HG03097 (cell line): ENCODE measurements around the gene FURIN.
"Not testable (repeated sequence)": the region's sequence is repeated elsewhere in the genome, so short reads cannot be mapped to it uniquely, and the experiment has no call there.

Source experiments
- ATAC-seq: cut with Tn5 transposase; IDR thresholded peaks from one replicate; pipeline ENCODE4 v1.9.1; 2021; ENCODE audit not compliant: unreplicated experiment, low FRiP score

The FURIN gene

GRCh38 chr15:90881978-90882721, 13.8 kb downstream of the FURIN start:
- no peak for ATAC-seq

DNA sequence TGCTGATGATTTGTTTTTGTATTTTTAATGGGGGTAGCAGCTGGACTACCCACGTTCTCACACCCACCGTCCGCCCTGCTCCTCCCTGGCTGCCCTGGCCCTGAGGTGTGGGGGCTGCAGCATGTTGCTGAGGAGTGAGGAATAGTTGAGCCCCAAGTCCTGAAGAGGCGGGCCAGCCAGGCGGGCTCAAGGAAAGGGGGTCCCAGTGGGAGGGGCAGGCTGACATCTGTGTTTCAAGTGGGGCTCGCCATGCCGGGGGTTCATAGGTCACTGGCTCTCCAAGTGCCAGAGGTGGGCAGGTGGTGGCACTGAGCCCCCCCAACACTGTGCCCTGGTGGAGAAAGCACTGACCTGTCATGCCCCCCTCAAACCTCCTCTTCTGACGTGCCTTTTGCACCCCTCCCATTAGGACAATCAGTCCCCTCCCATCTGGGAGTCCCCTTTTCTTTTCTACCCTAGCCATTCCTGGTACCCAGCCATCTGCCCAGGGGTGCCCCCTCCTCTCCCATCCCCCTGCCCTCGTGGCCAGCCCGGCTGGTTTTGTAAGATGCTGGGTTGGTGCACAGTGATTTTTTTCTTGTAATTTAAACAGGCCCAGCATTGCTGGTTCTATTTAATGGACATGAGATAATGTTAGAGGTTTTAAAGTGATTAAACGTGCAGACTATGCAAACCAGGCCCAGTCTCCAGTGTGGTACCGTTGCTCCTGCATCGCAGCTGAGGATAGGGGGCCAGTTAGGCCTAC, 14.6 kb downstream of the FURIN start:
- ATAC-seq = no peak

DNA sequence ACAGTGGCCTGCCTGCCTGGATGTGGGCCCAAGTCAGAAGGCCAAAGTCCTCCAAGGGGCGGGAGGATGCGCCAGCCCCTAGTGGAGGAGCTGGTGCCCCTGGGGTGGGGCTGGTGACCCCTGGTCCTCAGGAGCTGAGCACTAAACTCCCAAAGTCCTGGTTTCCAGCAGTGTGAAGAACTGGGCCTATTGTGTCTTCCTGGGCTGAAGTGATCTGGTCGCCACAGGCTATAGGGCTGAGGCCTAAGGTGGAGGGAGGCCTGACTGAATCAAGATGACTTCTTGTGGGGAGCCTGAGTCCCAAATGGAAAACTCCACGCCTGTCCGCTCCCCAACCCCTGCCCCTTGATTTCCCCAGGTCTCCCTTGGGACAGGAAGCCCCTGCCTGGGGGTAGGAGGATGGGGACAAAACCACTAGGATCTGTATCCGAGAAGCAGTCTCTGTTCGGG, 15.2 kb downstream of the FURIN start:
- ATAC-seq = no peak

DNA sequence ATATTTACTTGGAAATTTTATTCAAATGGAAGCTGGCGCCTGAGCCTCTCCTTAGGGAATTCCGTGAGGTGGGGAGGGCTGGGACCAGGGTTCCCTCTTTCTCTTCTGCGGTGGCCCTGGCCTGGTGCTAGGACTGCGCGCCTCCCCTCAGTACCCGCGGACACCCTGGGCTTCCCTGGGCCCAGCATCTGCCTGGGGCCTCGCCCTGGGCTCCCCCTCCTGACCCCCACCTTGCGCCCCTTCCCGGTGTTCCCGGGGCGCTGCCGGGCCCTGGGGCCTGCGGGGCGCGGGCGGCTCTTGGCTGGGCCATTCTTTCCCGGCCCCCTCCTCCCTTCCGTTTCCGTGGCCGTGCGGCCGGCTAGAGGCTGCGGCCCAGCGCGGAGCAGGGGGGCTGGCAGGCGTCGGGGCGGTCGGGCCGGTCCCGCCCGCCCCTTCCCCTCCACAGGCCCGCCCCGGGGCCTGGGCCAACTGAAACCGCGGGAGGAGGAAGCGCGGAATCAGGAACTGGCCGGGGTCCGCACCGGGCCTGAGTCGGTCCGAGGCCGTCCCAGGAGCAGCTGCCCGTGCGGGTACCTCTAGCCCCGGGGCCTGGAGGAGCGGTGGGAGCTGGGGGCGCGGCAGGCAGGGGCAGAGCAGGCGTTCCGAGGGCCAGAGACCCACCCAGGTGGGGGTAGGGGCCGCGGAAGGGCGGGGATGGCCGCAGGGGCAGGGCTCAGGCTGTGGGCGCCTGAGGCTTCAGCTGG, 15.8 kb downstream of the FURIN start, which contains the start of gene FES:
Gene FES, plus strand, starts transcription at position 529 of the 743 bp plus-strand sequence. CDS start 542 bp downstream, outside the sequence.
- ATAC-seq = no peak

- ATAC-seq = no peak
Measured at GRCh38 chr15:90884719-90885431, 16.5 kb downstream of the FURIN start.

DNA sequence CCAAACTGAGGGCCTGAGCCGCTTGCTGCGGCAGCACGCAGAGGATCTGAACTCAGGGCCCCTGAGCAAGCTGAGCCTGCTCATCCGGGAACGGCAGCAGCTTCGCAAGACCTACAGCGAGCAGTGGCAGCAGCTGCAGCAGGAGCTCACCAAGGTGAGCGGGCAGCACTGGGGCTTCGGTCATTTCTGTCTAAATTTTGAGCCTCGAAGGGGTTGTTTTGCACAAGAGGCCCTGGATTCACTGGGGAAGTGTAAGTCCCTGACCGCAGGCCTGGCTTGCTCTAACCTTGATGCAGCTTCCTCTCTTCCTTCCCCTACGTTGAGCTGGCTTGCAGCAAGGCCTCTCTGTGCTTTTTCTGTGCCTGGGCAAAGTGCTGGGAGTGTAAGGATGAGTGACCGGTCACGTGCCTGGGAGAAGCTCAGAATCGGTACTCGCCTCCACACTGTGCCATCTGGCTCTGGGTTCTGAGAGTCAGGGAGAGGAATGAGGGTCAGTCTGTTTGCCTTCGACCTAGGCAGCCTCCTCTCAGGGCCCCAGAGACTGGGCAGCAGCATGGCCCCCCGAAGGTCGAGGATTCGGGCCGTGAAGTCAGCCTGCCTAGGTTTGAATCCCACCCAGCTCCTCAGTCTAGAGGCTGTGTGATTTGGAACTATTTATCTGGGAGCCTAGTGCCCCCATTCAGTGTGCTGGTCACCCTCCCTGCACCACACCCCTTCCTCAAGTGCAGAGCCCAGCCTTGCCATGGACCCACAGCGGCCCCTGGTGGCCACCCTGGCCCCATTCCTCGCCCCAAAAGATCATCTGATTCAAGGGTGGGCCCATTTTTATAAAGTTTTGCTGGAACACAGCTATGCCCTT, 17.3 kb downstream of the FURIN start:
- ATAC-seq = no peak

GRCh38 chr15:90886291-90886614, 17.9 kb downstream of the FURIN start:
- ATAC-seq = no peak

DNA sequence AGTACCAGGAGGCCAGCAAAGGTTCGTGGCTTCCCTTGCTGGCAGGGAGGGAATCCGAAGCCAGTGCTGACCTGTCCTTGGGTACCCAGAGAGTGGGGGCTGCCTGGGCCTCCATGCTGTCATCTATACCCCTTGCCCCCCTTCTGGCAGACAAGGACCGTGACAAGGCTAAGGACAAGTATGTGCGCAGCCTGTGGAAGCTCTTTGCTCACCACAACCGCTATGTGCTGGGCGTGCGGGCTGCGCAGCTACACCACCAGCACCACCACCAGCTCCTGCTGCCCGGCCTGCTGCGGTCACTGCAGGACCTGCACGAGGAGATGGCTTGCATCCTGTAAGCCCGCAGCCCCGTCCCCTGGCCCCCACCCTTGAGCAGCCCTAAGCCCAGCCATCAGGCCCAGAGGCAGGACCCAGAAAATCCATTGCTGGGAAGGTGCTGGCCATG, 18.7 kb downstream of the FURIN start:
- ATAC-seq = no peak

DNA sequence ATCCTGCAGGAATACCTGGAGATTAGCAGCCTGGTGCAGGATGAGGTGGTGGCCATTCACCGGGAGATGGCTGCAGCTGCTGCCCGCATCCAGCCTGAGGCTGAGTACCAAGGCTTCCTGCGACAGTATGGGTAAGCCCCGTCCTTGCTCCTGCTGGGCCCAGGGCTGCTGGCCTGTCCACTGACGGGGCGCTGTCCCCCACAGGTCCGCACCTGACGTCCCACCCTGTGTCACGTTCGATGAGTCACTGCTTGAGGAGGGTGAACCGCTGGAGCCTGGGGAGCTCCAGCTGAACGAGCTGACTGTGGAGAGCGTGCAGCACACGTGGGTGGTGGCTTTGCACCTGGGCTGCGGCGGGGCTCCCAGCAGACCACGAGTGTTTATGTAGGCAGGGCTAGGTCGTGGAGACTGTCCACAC, 20.9 kb downstream of the FURIN start:
- ATAC-seq = no peak

- ATAC-seq = no peak
Measured at GRCh38 chr15:90889736-90890456, 21.5 kb downstream of the FURIN start.

- ATAC-seq = no peak
Measured at GRCh38 chr15:90890839-90891238, 22.5 kb downstream of the FURIN start.

GRCh38 chr15:90891346-90891949, 23.1 kb downstream of the FURIN start:
- ATAC-seq = no peak

DNA sequence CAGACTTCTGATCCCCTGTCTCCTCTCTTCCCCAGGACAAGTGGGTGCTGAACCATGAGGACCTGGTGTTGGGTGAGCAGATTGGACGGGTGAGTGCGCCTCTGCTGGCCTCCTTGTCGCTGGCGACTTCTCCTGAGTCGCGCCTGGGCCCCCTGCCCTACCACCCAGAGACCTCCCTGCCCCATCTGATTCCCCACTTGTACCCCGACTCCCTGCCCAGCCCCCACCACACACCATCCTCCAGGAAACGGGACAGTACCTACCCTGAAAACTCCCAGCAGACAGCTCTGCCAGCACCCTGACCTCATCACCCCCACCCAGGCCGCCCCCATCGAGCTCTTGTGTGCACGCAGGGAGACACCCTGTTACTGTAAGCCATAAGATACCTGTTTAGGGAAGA, 23.6 kb downstream of the FURIN start:
- ATAC-seq = no peak

DNA sequence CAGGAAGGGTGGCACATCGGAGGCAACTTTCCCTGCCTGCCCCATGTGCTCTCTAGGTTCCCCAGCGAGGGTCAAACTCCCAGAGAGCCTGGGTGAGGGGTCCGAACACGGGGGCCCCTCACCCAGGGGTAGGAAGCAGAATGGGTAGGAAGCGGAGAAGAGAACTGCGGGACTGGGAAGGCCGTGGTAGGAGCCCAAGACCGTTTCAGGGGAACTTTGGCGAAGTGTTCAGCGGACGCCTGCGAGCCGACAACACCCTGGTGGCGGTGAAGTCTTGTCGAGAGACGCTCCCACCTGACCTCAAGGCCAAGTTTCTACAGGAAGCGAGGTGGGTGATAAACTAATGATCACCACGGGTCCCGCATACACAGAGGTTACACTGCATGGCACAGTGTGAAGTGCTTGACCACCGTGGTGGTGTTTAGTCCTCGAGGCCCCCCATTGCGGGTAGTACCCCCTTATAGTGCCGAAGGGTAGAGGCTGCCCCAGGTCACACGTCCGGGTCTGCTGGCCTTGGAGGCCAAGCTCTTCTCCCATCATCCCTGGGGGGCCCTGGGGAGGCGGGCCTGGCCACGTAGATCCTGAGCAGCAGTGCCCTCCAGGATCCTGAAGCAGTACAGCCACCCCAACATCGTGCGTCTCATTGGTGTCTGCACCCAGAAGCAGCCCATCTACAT, 24.2 kb downstream of the FURIN start:
- ATAC-seq = no peak

DNA sequence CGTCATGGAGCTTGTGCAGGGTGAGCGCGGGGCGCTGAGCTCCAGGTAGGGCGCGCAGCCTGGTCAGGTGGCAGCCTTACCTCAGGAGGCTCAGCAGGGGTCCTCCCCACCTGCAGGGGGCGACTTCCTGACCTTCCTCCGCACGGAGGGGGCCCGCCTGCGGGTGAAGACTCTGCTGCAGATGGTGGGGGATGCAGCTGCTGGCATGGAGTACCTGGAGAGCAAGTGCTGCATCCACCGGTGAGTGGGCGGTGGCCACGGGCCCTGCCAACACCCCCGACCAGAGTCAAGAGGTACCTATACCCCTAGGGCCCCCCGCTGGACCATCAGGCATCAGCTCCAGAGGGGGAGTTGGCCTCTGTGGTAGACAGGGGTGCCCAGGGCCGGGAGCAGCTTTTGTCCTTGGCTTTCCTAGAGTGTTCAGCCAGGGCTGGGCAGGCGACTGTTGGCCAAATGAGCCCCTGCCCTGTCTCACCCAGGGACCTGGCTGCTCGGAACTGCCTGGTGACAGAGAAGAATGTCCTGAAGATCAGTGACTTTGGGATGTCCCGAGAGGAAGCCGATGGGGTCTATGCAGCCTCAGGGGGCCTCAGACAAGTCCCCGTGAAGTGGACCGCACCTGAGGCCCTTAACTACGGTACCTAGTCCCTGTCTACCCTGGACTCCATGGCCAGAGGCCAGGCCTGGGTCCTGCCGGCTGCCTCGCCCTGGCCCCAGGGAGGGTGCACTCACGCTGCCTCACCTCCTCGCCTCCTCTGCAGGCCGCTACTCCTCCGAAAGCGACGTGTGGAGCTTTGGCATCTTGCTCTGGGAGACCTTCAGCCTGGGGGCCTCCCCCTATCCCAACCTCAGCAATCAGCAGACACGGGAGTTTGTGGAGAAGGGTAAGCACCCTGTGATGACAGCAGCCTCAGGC, 25.0 kb downstream of the FURIN start:
- no peak for ATAC-seq

GRCh38 chr15:90895571-90896117, 27.3 kb downstream of the FURIN start:
- no peak for ATAC-seq

DNA sequence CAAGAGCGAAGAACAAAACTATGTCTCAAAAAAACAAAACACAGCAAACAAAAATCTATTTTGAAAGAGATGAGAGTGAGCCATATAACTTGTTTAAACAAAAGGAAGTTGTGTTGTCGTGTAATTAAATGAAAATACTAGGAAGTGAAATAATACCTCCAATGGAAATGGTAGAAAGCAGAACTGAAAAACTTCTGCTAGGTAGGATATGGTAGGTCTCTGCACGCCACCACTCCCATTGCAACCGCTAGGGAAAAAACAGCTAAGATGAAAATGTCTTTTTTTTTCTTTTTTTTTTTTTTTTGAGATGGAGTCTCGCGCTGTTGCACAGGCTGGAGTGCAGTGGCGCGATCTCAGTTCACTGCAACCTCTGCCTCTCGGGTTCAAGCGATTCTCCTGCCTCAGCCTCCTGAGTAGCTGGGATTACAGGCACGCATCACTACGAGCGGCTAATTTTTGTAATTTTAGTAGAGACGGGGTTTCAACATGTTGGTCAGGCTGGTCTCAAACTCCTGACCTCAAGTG, 28.8 kb downstream of the FURIN start:
- ATAC-seq = not testable (repeated sequence)
